Activated CD4-positive, alpha-beta T cell treated with anti-CD3 and anti-CD28 coated beads, Interleukin-2, amount 10 ng/mL, durations not matched to agents 24 days and 14 days (primary cell): Measurements from ENCODE around the gene PINK1. TPM values are rescaled to one million over a fixed set of nuclear protein-coding genes. Genes with fewer than 3 reads are reported as not detected.
"Not testable (repeated sequence)": the region's sequence is repeated elsewhere in the genome, so short reads cannot be mapped to it uniquely, and the experiment has no call there.

Source experiments
- DNase-seq: peaks from one replicate; pipeline ENCODE4 v3.0.0; 2022
- H3K27ac Mint-ChIP-seq: one replicate; pipeline ENCODE4 v1.8.0; 2022; ENCODE audit warnings: mild to moderate bottlenecking, mixed read lengths
- H3K27me3 Mint-ChIP-seq: one replicate; pipeline ENCODE4 v1.8.0; 2022; ENCODE audit warnings: mixed read lengths
- H3K36me3 Mint-ChIP-seq: one replicate; pipeline ENCODE4 v1.8.0; 2022; ENCODE audit warnings: low read depth, mild to moderate bottlenecking, mixed read lengths
- H3K4me1 Mint-ChIP-seq: one replicate; pipeline ENCODE4 v1.8.0; 2021; ENCODE audit warnings: mixed read lengths
- H3K4me3 Mint-ChIP-seq: one replicate; pipeline ENCODE4 v1.8.0; 2022; ENCODE audit warnings: mild to moderate bottlenecking, moderate library complexity, mixed read lengths
- H3K9me3 Mint-ChIP-seq: one replicate; pipeline ENCODE4 v1.8.0; 2021; ENCODE audit warnings: mixed read lengths
- intact Hi-C: fragments of 100-400 bp; cut with micrococcal nuclease; formaldehyde crosslinking; loops from one replicate; pipeline ENCODE4 v1.15.1; 2023
- total RNA-seq: library from RNA; stranded (reverse); gene quantifications from 2 replicates; pipeline ENCODE4 v1.2.3, GENCODE V29; 2022

Gene PINK1
- total RNA-seq, 1 donor from 2014 or later, result 2.0 TPM

GRCh38 chr1:20663969-20664715, 30.9 kb downstream of the PINK1 start:
- no peaks in the 10 kb centered on the region for H3K9me3 Mint-ChIP-seq
- H3K36me3 Mint-ChIP-seq, result peaks cover 15% of the 10 kb centered on the region
- DNase-seq, result no peak
- H3K27ac Mint-ChIP-seq, result no peak overlapping the region
- H3K27me3 Mint-ChIP-seq, result no peaks in the 10 kb centered on the region
- H3K4me3 Mint-ChIP-seq, result no peak overlapping the region
- intact Hi-C loops, result no loop called here
- peaks cover 30% of the 10 kb centered on the region for H3K4me1 Mint-ChIP-seq

- no peak for DNase-seq
- no peak overlapping the region for H3K4me3 Mint-ChIP-seq
- H3K36me3 Mint-ChIP-seq, result peaks cover 2% of the 10 kb centered on the region
- peaks cover 15% of the 10 kb centered on the region for H3K4me1 Mint-ChIP-seq
- H3K27me3 Mint-ChIP-seq, result no peaks in the 10 kb centered on the region
- H3K9me3 Mint-ChIP-seq, result no peaks in the 10 kb centered on the region
- no peak overlapping the region for H3K27ac Mint-ChIP-seq
- intact Hi-C loops, result no loop called here
These were observed 32.5 kb downstream of the PINK1 start for GRCh38 chr1:20665726-20666125.

GRCh38 chr1:20666146-20666545, 32.9 kb downstream of the PINK1 start:
- Mint-ChIP-seq H3K27ac (no peak overlapping the region), H3K4me3 (no peak overlapping the region), H3K27me3 (no peaks in the 10 kb centered on the region), H3K36me3 (peaks cover under 1% of the 10 kb centered on the region), H3K4me1 (peaks cover 15% of the 10 kb centered on the region), H3K9me3 (no peaks in the 10 kb centered on the region)
- DNase-seq, result no peak
- intact Hi-C loops, result no loop called here

- peaks cover 12% of the 10 kb centered on the region for H3K4me1 Mint-ChIP-seq
- DNase-seq, result peak; percentile 68
- no peaks in the 10 kb centered on the region for H3K9me3 Mint-ChIP-seq
- no peak overlapping the region for H3K4me3 Mint-ChIP-seq
- no peaks in the 10 kb centered on the region for H3K27me3 Mint-ChIP-seq
- H3K36me3 Mint-ChIP-seq, result no peaks in the 10 kb centered on the region
- intact Hi-C loops, result no loop called here
- H3K27ac Mint-ChIP-seq, result no peak overlapping the region
These were observed 33.5 kb downstream of the PINK1 start for GRCh38 chr1:20666804-20667203.

- Mint-ChIP-seq H3K27ac (no peak overlapping the region), H3K27me3 (peaks cover 7% of the 10 kb centered on the region), H3K4me3 (no peak overlapping the region), H3K4me1 (peaks cover 4% of the 10 kb centered on the region), H3K36me3 (no peaks in the 10 kb centered on the region), H3K9me3 (no peaks in the 10 kb centered on the region)
- DNase-seq, result no peak
- intact Hi-C loops, result no loop called here
These were observed 35.3 kb downstream of the PINK1 start for GRCh38 chr1:20668581-20668980.

- Mint-ChIP-seq H3K27me3 (peaks cover 14% of the 10 kb centered on the region), H3K36me3 (no peaks in the 10 kb centered on the region), H3K9me3 (no peaks in the 10 kb centered on the region), H3K4me1 (peaks cover 4% of the 10 kb centered on the region), H3K4me3 (no peak overlapping the region), H3K27ac (no peak overlapping the region)
- intact Hi-C loops, result no loop called here
- DNase-seq, result no peak
These were observed 37.7 kb downstream of the PINK1 start for GRCh38 chr1:20670936-20671335.

- Mint-ChIP-seq H3K4me3 (no peak overlapping the region), H3K9me3 (no peaks in the 10 kb centered on the region), H3K27ac (no peak overlapping the region), H3K4me1 (no peaks in the 10 kb centered on the region), H3K27me3 (peaks cover 21% of the 10 kb centered on the region), H3K36me3 (no peaks in the 10 kb centered on the region)
- intact Hi-C loops, result no loop called here
- no peak for DNase-seq
These were observed 39.0 kb downstream of the PINK1 start for GRCh38 chr1:20672265-20672632.

- H3K4me3 Mint-ChIP-seq, intact Hi-C loops, H3K36me3 Mint-ChIP-seq: not testable (repeated sequence)
These were observed 40.4 kb downstream of the PINK1 start for GRCh38 chr1:20673626-20674025.

GRCh38 chr1:20678599-20678998, 45.3 kb downstream of the PINK1 start:
- DNase-seq, result peak; percentile 78
- peaks cover 1% of the 10 kb centered on the region for H3K36me3 Mint-ChIP-seq
- no peak overlapping the region for H3K27ac Mint-ChIP-seq
- intact Hi-C loops, result no loop called here
- peaks cover 4% of the 10 kb centered on the region for H3K9me3 Mint-ChIP-seq
- H3K27me3 Mint-ChIP-seq, result peaks cover 49% of the 10 kb centered on the region
- peak overlapping the region; percentile 66 for H3K4me3 Mint-ChIP-seq
- H3K4me1 Mint-ChIP-seq, result peaks cover 8% of the 10 kb centered on the region

More at GRCh38 chr1:20673626-20674025, 40.4 kb downstream of the PINK1 start:
- not testable (repeated sequence) for H3K4me1 Mint-ChIP-seq, H3K9me3 Mint-ChIP-seq, H3K27ac Mint-ChIP-seq, DNase-seq
- H3K27me3 Mint-ChIP-seq, result peaks cover 29% of the 10 kb centered on the region

GRCh38 chr1:20680269-20680668, 47.0 kb downstream of the PINK1 start:
- peaks cover 8% of the 10 kb centered on the region for H3K4me1 Mint-ChIP-seq

GRCh38 chr1:20681999-20682398, 48.7 kb downstream of the PINK1 start:
- Mint-ChIP-seq H3K9me3 (peaks cover 4% of the 10 kb centered on the region), H3K36me3 (peaks cover 1% of the 10 kb centered on the region), H3K27ac (no peak overlapping the region), H3K4me3 (no peak overlapping the region), H3K4me1 (peaks cover 8% of the 10 kb centered on the region), H3K27me3 (peaks cover 51% of the 10 kb centered on the region)
- intact Hi-C loops, result no loop called here
- DNase-seq, result no peak

More at GRCh38 chr1:20680269-20680668, 47.0 kb downstream of the PINK1 start:
- Mint-ChIP-seq H3K4me3 (no peak overlapping the region), H3K36me3 (peaks cover 1% of the 10 kb centered on the region), H3K27ac (no peak overlapping the region), H3K9me3 (peaks cover 4% of the 10 kb centered on the region), H3K27me3 (peaks cover 56% of the 10 kb centered on the region)
- no peak for DNase-seq
- intact Hi-C loops, result no loop called here

GRCh38 chr1:20682571-20683236, 49.4 kb downstream of the PINK1 start:
- DNase-seq, result no peak
- Mint-ChIP-seq H3K4me3 (no peak overlapping the region), H3K9me3 (peaks cover 3% of the 10 kb centered on the region), H3K4me1 (peaks cover 8% of the 10 kb centered on the region), H3K27ac (no peak overlapping the region), H3K36me3 (no peaks in the 10 kb centered on the region), H3K27me3 (peaks cover 46% of the 10 kb centered on the region)
- intact Hi-C loops, result no loop called here

- no peak overlapping the region for H3K4me3 Mint-ChIP-seq
- peaks cover 44% of the 10 kb centered on the region for H3K27me3 Mint-ChIP-seq
- H3K27ac Mint-ChIP-seq, result no peak overlapping the region
- no peak for DNase-seq
- no peaks in the 10 kb centered on the region for H3K9me3 Mint-ChIP-seq
- H3K4me1 Mint-ChIP-seq, result peaks cover 5% of the 10 kb centered on the region
- no peaks in the 10 kb centered on the region for H3K36me3 Mint-ChIP-seq
- intact Hi-C loops, result no loop called here
These were observed 50.4 kb downstream of the PINK1 start for GRCh38 chr1:20683614-20684013.

GRCh38 chr1:20684050-20684620, 50.9 kb downstream of the PINK1 start:
- Mint-ChIP-seq H3K4me1 (peaks cover 2% of the 10 kb centered on the region), H3K9me3 (no peaks in the 10 kb centered on the region), H3K36me3 (no peaks in the 10 kb centered on the region), H3K27ac (no peak overlapping the region), H3K27me3 (peaks cover 46% of the 10 kb centered on the region), H3K4me3 (no peak overlapping the region)
- intact Hi-C loops, result no loop called here
- DNase-seq, result no peak
